ENCODE measurements around the gene BCL2L2. TPM values are rescaled to one million over a fixed set of nuclear protein-coding genes. Genes with fewer than 3 reads are reported as not detected.

The BCL2L2 gene
- total RNA-seq, 1 donor from 2014 or later, result 11.8 TPM

DNA sequence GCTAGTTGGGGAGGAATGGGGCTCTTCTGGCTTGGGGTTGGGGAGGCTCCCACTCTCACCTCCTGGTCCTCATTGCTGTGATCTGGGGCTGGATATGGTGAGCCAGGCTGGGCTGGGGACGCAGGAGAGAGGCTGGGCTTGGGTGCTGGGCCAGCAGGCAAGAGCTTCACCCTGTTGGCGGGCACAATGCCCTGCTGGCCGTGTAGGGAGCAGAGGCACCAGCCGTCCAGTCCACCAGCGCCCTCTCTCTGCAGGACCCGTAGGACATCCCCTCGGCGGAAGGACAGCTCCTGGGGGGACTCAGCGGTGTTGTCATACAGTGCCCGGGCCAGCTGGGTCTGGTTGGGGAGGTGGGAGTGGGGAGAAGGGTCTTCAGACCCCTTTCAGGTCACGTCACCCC, 53.9 kb downstream of the BCL2L2 start:
- H3K27me3 Mint-ChIP-seq, result peaks cover 33% of the 10 kb centered on the region
- intact Hi-C loops (cut with micrococcal nuclease), result no loop called here
- CTCF ChIA-PET, result no interaction called here

DNA sequence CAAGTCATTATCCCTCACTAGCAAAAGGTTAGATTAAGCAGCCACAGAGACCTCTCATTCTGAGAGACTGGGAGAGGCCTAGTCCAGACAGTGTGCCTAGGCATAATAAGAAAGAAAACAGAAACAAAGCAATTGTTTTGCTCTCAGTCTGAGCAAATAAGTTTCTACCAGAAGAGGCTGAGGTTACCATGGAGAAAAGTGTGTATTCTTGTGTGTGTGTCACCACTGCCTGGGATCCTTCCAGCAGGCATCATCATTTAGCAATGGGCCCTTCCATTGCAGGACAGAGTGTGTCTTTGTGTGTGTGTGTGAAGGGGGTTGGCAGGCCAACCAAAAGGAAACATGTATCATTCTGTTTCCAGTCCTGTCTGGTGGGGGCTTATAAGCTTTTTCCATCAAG, 54.7 kb downstream of the BCL2L2 start:
- ChIA-PET POLR2A (no interaction called here), CTCF (no interaction called here)
- Mint-ChIP-seq H3K4me3 (no peak overlapping the region), H3K9me3 (no peaks in the 10 kb centered on the region), H3K36me3 (ENCODE audit: low read depth) (no peaks in the 10 kb centered on the region), H3K4me1 (no peaks in the 10 kb centered on the region), H3K27me3 (peaks cover 29% of the 10 kb centered on the region), H3K27ac (no peak overlapping the region)
- TF ChIP-seq, protein P1, sequence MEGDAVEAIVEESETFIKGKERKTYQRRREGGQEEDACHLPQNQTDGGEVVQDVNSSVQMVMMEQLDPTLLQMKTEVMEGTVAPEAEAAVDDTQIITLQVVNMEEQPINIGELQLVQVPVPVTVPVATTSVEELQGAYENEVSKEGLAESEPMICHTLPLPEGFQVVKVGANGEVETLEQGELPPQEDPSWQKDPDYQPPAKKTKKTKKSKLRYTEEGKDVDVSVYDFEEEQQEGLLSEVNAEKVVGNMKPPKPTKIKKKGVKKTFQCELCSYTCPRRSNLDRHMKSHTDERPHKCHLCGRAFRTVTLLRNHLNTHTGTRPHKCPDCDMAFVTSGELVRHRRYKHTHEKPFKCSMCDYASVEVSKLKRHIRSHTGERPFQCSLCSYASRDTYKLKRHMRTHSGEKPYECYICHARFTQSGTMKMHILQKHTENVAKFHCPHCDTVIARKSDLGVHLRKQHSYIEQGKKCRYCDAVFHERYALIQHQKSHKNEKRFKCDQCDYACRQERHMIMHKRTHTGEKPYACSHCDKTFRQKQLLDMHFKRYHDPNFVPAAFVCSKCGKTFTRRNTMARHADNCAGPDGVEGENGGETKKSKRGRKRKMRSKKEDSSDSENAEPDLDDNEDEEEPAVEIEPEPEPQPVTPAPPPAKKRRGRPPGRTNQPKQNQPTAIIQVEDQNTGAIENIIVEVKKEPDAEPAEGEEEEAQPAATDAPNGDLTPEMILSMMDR (IDR thresholded peaks at IDR 0.05), result no peak
- no peak for ATAC-seq (ENCODE audit: low read depth)
- intact Hi-C loops (cut with micrococcal nuclease), result no loop called here
- DNase-seq, result no peak

More for the DNA sequence above, 53.9 kb downstream of the BCL2L2 start:
- Mint-ChIP-seq H3K9me3 (no peaks in the 10 kb centered on the region), H3K4me3 (no peak overlapping the region), H3K27ac (no peak overlapping the region), H3K36me3 (ENCODE audit: low read depth) (no peaks in the 10 kb centered on the region), H3K4me1 (no peaks in the 10 kb centered on the region)
- DNase-seq (no peak), ATAC-seq (ENCODE audit: low read depth) (no peak)
- TF ChIP-seq, protein P1 (IDR thresholded peaks at IDR 0.05), result no peak
- POLR2A ChIA-PET, result interaction anchor here (0.5 to 0.6 kb wide), 2 partner anchors 56 to 647 kb away, joined by 4 to 5 read pairs; no protein-coding TSS in a partner anchor

Other genes with a start within 250 kb of the BCL2L2 start
- 0.73 and 1.3 TPM in 2 replicates for gene CDH24, start 249.3 kb upstream of the BCL2L2 start, total RNA-seq
- 238 and 263 TPM in 2 replicates for gene ACIN1, start 211.7 kb upstream of the BCL2L2 start, total RNA-seq
- gene C14orf119, start 211.3 kb upstream of the BCL2L2 start, total RNA-seq, result 35.3 and 36.0 TPM in 2 replicates
- not detected in 2 replicates for gene CIROP, start 201.8 kb upstream of the BCL2L2 start, total RNA-seq
- gene CEBPE, start 187.6 kb upstream of the BCL2L2 start, total RNA-seq, result 0.17 and 0.20 TPM in 2 replicates
- 0.76 and 1.8 TPM in 2 replicates for gene SLC7A8, start 123.2 kb upstream of the BCL2L2 start, total RNA-seq
- gene RNF212B, start 68.9 kb upstream of the BCL2L2 start, total RNA-seq, result not detected in 2 replicates
- gene HOMEZ, start 20.7 kb upstream of the BCL2L2 start, total RNA-seq, result 10.8 and 11.5 TPM in 2 replicates
- 23.4 and 28.9 TPM in 2 replicates for gene PPP1R3E, start 4.0 kb upstream of the BCL2L2 start, total RNA-seq
- 259 and 264 TPM in 2 replicates for gene PABPN1, start 14.6 kb downstream of the BCL2L2 start, total RNA-seq
- gene SLC22A17, start 46.1 kb downstream of the BCL2L2 start, total RNA-seq, result 0.20 TPM in 1 of 2 replicates, not detected in the other
- gene EFS, start 58.3 kb downstream of the BCL2L2 start, total RNA-seq, result not detected in 2 replicates
- not detected in 2 replicates for gene IL25, start 66.0 kb downstream of the BCL2L2 start, total RNA-seq
- gene CMTM5, start 70.2 kb downstream of the BCL2L2 start, total RNA-seq, result not detected in 2 replicates
- not detected in 2 replicates for gene MYH6, start 101.4 kb downstream of the BCL2L2 start, total RNA-seq
- not detected in 2 replicates for gene MYH7, start 128.8 kb downstream of the BCL2L2 start, total RNA-seq
- gene NGDN, start 162.9 kb downstream of the BCL2L2 start, total RNA-seq, result 60.5 and 67.4 TPM in 2 replicates
- gene ZFHX2, start 244.9 kb downstream of the BCL2L2 start, total RNA-seq, result 2.2 and 2.6 TPM in 2 replicates
- 18.0 and 18.6 TPM in 2 replicates for gene THTPA, start 249.4 kb downstream of the BCL2L2 start, total RNA-seq